ENCODE results near the gene LMO4. TPM values are rescaled to one million over a fixed set of nuclear protein-coding genes. Genes with fewer than 3 reads are reported as not detected.

Gene LMO4
- total RNA-seq, 1 experiment from 2014 or later = 38.5 TPM

GRCh38 chr1:87318056-87318650 is 10.5 kb upstream of the LMO4 start:
- H3K9me2 ChIP-seq (ENCODE audit: insufficient read depth) = no peaks in the 10 kb centered on the region; the same call in 1 of the 2 replicates
- ATAC-seq = no peak

More at GRCh38 chr1:87318056-87318650, 10.5 kb upstream of the LMO4 start:
- Histone ChIP-seq H3K27me3 (ENCODE audit: insufficient read depth, low read length) (no peaks in the 10 kb centered on the region), H3K9me3 (ENCODE audit: control insufficient read depth in 1 of 2, insufficient read depth in 1 of 2, low read depth in 1 of 2, low read length in 2 of 2) (no peaks in the 10 kb centered on the region), H3K4me1 (ENCODE audit: control insufficient read depth in 1 of 2, insufficient read depth in 2 of 2, low read length in 2 of 2) (no peaks in the 10 kb centered on the region), H2AFZ (ENCODE audit: low read depth, low read length, poor library complexity, severe bottlenecking) (no peak overlapping the region), H3K27ac (ENCODE audit: low read depth, low read length) (no peak overlapping the region), H3K36me3 (ENCODE audit: control insufficient read depth in 1 of 2, insufficient read depth in 2 of 2, low read length in 2 of 2) (no peaks in the 10 kb centered on the region), H3K9ac (ENCODE audit: low read length) (no peak overlapping the region), H3K4me2 (ENCODE audit: low read length) (no peak overlapping the region), H3K4me3 (replicated peaks in 1 of 2; ENCODE audit: low read depth in 1 of 2, low read length in 2 of 2) (no peak overlapping the region), H3K79me2 (ENCODE audit: insufficient read depth, low read length) (no peaks in the 10 kb centered on the region), H4K20me1 (ENCODE audit: insufficient read depth) (no peaks in the 10 kb centered on the region)
- TF ChIP-seq ATF3 (IDR thresholded peaks at IDR 0.05) (no peak), SIN3A (IDR thresholded peaks at IDR 0.05; ENCODE audit: low read depth) (no peak), YY1 (IDR thresholded peaks at IDR 0.05; ENCODE audit: extremely low read depth, insufficient replicate concordance, low read depth, low read length) (no peak), TCF7L2 (IDR thresholded peaks at IDR 0.05; ENCODE audit: borderline replicate concordance, extremely low read depth, insufficient read depth, insufficient read length) (no peak), EZH2 (IDR thresholded peaks at IDR 0.05) (no peak), SP1 (IDR thresholded peaks at IDR 0.05; ENCODE audit: low read depth) (no peak), MAX (IDR thresholded peaks at IDR 0.05) (no peak), ZFX (IDR thresholded peaks at IDR 0.05) (no peak), JUND (IDR thresholded peaks at IDR 0.05) (no peak), EGR1 (IDR thresholded peaks at IDR 0.05; ENCODE audit: low read depth) (no peak), CTCF (IDR thresholded peaks at IDR 0.05 in 2 of 3, conservative IDR thresholded peaks at IDR 0.05 in 1 of 3; ENCODE audit: borderline replicate concordance in 1 of 3, insufficient read depth in 1 of 3, low read depth in 2 of 3, low read length in 2 of 3) (no peak)
- ChIA-PET RAD21 (ENCODE audit: low non-redundant PET in 1 of 2, low total read pairs in 2 of 2, uncharacterized antibody in 2 of 2, unreplicated experiment in 2 of 2) (no interaction called here), POLR2A (no interaction called here), CTCF (interaction anchor here (2.1 kb wide), 1 partner anchor 8 kb away, joined by 9 read pairs; no protein-coding TSS in a partner anchor)
- BruUV-seq (replicated peaks) = no TSS peak
- intact Hi-C loops (cut with micrococcal nuclease) = no loop called here
- no peak for DNase-seq (ENCODE audit: low read depth, low spot score)
